Natural killer cell (primary cell): ENCODE data around the gene APOL1. TPM values are rescaled to one million over a fixed set of nuclear protein-coding genes. Genes with fewer than 3 reads are reported as not detected.
A peak's percentile ranks its signal among the peaks of the same experiment; 100 is the strongest.

Experiments
- ATAC-seq, 3 donors: fragments of 150-1000 bp in 2 of 3; fragments of 200-7000 bp in 1 of 3; cut with Tn5 transposase; 1 replicate in 1 of 3; 2 replicates in 2 of 3; pipeline ENCODE4 v1.10.0; 2021; ENCODE audit warnings: mild to moderate bottlenecking in 2 of 3, moderate library complexity in 2 of 3
- DNase-seq, 2 donors: peaks; one replicate each; pipeline versions ENCODE4 v3.0.0 to v3.0.0-alpha.2; 2013 to 2021; ENCODE audit warnings: mixed read lengths in 1 of 2
- H3K27ac ChIP-seq: one replicate; pipeline ENCODE4 v1.5.1; 2013; ENCODE audit warnings: mild to moderate bottlenecking, low read length
- H3K27me3 ChIP-seq: one replicate; pipeline ENCODE4 v1.6.1; 2013; ENCODE audit warnings: low read length; ENCODE audit not compliant: control insufficient read depth, insufficient read depth
- H3K36me3 ChIP-seq: one replicate; pipeline ENCODE4 v1.6.1; 2013; ENCODE audit warnings: low read length; ENCODE audit not compliant: control insufficient read depth, insufficient read depth
- H3K4me1 ChIP-seq: one replicate; pipeline ENCODE4 v1.6.1; 2013; ENCODE audit warnings: low read length; ENCODE audit not compliant: control insufficient read depth, insufficient read depth
- H3K4me3 ChIP-seq: one replicate; pipeline ENCODE4 v1.5.1; 2013; ENCODE audit warnings: low read length
- H3K9me3 ChIP-seq: one replicate; pipeline ENCODE4 v1.6.1; 2013; ENCODE audit warnings: low read length; ENCODE audit not compliant: control insufficient read depth, insufficient read depth
- H3K27ac Mint-ChIP-seq, 2 donors: one replicate each; pipeline ENCODE4 v1.8.0; 2022; ENCODE audit warnings: mild to moderate bottlenecking in 2 of 2, mixed read lengths in 2 of 2, moderate library complexity in 1 of 2
- H3K27me3 Mint-ChIP-seq, 2 donors: one replicate each; pipeline ENCODE4 v1.8.0; 2022; ENCODE audit warnings: low read depth in 2 of 2, mixed read lengths in 2 of 2
- H3K36me3 Mint-ChIP-seq: one replicate; pipeline ENCODE4 v1.8.0; 2022; ENCODE audit warnings: mixed read lengths
- H3K4me1 Mint-ChIP-seq, 2 donors: one replicate each; pipeline ENCODE4 v1.8.0; 2022; ENCODE audit warnings: mixed read lengths in 2 of 2
- H3K4me3 Mint-ChIP-seq: one replicate; pipeline ENCODE4 v1.8.0; 2022; ENCODE audit warnings: mild to moderate bottlenecking, moderate library complexity, mixed read lengths
- H3K9me3 Mint-ChIP-seq, 2 donors: one replicate each; pipeline ENCODE4 v1.8.0; 2022; ENCODE audit warnings: mixed read lengths in 2 of 2
- WGBS: methylation state at CpG from one replicate; pipeline ENCODE4 v1.1.7; 2013; ENCODE audit warnings: missing lambda C conversion rate; ENCODE audit not compliant: insufficient coverage; 5-methylcytosine and 5-hydroxymethylcytosine counted together
- intact Hi-C: fragments of 100-400 bp; cut with micrococcal nuclease; formaldehyde crosslinking; loops from one replicate; pipeline ENCODE4 v1.14.2; 2022
- total RNA-seq, 4 donors: library from RNA; stranded (reverse); fragments of 120-200 nt in 1 of 4; gene quantifications; one replicate each; pipeline versions ENCODE4 v1.2.3 to v1.2.4, GENCODE V29; 2013 to 2022
- TF ChIP-seq, protein P1 (sequence below): fragments of 200-600 bp; IDR thresholded peaks from one replicate; pipeline ENCODE4 v1.8.0; 2022; ENCODE audit warnings: antibody characterized with exemption

The APOL1 gene
- total RNA-seq, 3 donors from 2014 or later (not counting 1 experiment from before 2014, with no cell fraction given), result 39.5 to 51.2 (median 49.6) TPM

- TF ChIP-seq, protein P1, sequence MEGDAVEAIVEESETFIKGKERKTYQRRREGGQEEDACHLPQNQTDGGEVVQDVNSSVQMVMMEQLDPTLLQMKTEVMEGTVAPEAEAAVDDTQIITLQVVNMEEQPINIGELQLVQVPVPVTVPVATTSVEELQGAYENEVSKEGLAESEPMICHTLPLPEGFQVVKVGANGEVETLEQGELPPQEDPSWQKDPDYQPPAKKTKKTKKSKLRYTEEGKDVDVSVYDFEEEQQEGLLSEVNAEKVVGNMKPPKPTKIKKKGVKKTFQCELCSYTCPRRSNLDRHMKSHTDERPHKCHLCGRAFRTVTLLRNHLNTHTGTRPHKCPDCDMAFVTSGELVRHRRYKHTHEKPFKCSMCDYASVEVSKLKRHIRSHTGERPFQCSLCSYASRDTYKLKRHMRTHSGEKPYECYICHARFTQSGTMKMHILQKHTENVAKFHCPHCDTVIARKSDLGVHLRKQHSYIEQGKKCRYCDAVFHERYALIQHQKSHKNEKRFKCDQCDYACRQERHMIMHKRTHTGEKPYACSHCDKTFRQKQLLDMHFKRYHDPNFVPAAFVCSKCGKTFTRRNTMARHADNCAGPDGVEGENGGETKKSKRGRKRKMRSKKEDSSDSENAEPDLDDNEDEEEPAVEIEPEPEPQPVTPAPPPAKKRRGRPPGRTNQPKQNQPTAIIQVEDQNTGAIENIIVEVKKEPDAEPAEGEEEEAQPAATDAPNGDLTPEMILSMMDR, result no peak
- Mint-ChIP-seq H3K36me3 (peaks cover 18% of the 10 kb centered on the region), H3K27ac (peak overlapping the region in 1 of 2 donors; percentile 69)
Measured at GRCh38 chr22:36232715-36233401, 20.1 kb upstream of the APOL1 start.

GRCh38 chr22:36233796-36234195 lies 19.1 kb upstream of the APOL1 start:
- H3K27me3 Mint-ChIP-seq, result no peaks in the 10 kb centered on the region
- H3K4me3 ChIP-seq, result no peak overlapping the region
- H3K27me3 ChIP-seq, result no peaks in the 10 kb centered on the region
- no peaks in the 10 kb centered on the region for H3K9me3 ChIP-seq
- no peak overlapping the region for H3K4me3 Mint-ChIP-seq
- TF ChIP-seq, protein P1, result no peak
- peaks cover 61% of the 10 kb centered on the region for H3K36me3 ChIP-seq
- H3K36me3 Mint-ChIP-seq, result peaks cover 18% of the 10 kb centered on the region
- peaks cover 63 to 73% of the 10 kb centered on the region in 2 donors for H3K4me1 Mint-ChIP-seq
- no peak overlapping the region for H3K27ac ChIP-seq
- DNase-seq (no peak), ATAC-seq (no peak)
- H3K27ac Mint-ChIP-seq, result peak overlapping the region; percentile 69 to 98
- 96% methylated on average over 5 of the region's 7 CpGs for WGBS
- no peaks in the 10 kb centered on the region for H3K9me3 Mint-ChIP-seq
- H3K4me1 ChIP-seq, result peaks cover 31% of the 10 kb centered on the region
- intact Hi-C loops, result no loop called here

More at GRCh38 chr22:36232715-36233401, 20.1 kb upstream of the APOL1 start:
- 77% methylated on average over 13 of the region's 13 CpGs for WGBS
- H3K27me3 Mint-ChIP-seq, result no peaks in the 10 kb centered on the region
- Histone ChIP-seq H3K9me3 (no peaks in the 10 kb centered on the region), H3K4me3 (no peak overlapping the region), H3K4me1 (peaks cover 22% of the 10 kb centered on the region), H3K27ac (no peak overlapping the region), H3K36me3 (peaks cover 70% of the 10 kb centered on the region), H3K27me3 (no peaks in the 10 kb centered on the region)
- no peaks in the 10 kb centered on the region for H3K9me3 Mint-ChIP-seq
- no peak for ATAC-seq
- peaks cover 57 to 66% of the 10 kb centered on the region in 2 donors for H3K4me1 Mint-ChIP-seq
- no peak for DNase-seq
- no peak overlapping the region for H3K4me3 Mint-ChIP-seq
- intact Hi-C loops, result no loop called here

- H3K4me3 Mint-ChIP-seq, result no peak overlapping the region
- TF ChIP-seq, protein P1, result no peak
- no peaks in the 10 kb centered on the region for H3K9me3 ChIP-seq
- ATAC-seq (no peak), DNase-seq (no peak)
- WGBS, result no CpG with 5 or more reads among the region's 2 CpGs
- no peaks in the 10 kb centered on the region for H3K27me3 ChIP-seq
- H3K4me1 Mint-ChIP-seq, result peaks cover 66 to 76% of the 10 kb centered on the region in 2 donors
- H3K4me3 ChIP-seq, result no peak overlapping the region
- no peak overlapping the region for H3K27ac ChIP-seq
- H3K36me3 ChIP-seq, result peaks cover 58% of the 10 kb centered on the region
- no peaks in the 10 kb centered on the region for H3K9me3 Mint-ChIP-seq
- intact Hi-C loops, result no loop called here
- no peaks in the 10 kb centered on the region for H3K27me3 Mint-ChIP-seq
- peak overlapping the region; percentile 69 to 98 for H3K27ac Mint-ChIP-seq
- peaks cover 16% of the 10 kb centered on the region for H3K36me3 Mint-ChIP-seq
- H3K4me1 ChIP-seq, result peaks cover 35% of the 10 kb centered on the region
Measured at GRCh38 chr22:36234213-36234612, 18.7 kb upstream of the APOL1 start.
